Natural killer cell (primary cell): ENCODE results near the gene POLD4. TPM values are rescaled to one million over a fixed set of nuclear protein-coding genes. Genes with fewer than 3 reads are reported as not detected.

ENCODE experiments used
- ATAC-seq, 3 donors: fragments of 150-1000 bp in 2 of 3; fragments of 200-7000 bp in 1 of 3; cut with Tn5 transposase; 1 replicate in 1 of 3; 2 replicates in 2 of 3; pipeline ENCODE4 v1.10.0; 2021; ENCODE audit warnings: mild to moderate bottlenecking in 2 of 3, moderate library complexity in 2 of 3
- DNase-seq, 2 donors: peaks; one replicate each; pipeline versions ENCODE4 v3.0.0 to v3.0.0-alpha.2; 2013 to 2021; ENCODE audit warnings: mixed read lengths in 1 of 2
- H3K27ac ChIP-seq: one replicate; pipeline ENCODE4 v1.5.1; 2013; ENCODE audit warnings: mild to moderate bottlenecking, low read length
- H3K27me3 ChIP-seq: one replicate; pipeline ENCODE4 v1.6.1; 2013; ENCODE audit warnings: low read length; ENCODE audit not compliant: control insufficient read depth, insufficient read depth
- H3K36me3 ChIP-seq: one replicate; pipeline ENCODE4 v1.6.1; 2013; ENCODE audit warnings: low read length; ENCODE audit not compliant: control insufficient read depth, insufficient read depth
- H3K4me1 ChIP-seq: one replicate; pipeline ENCODE4 v1.6.1; 2013; ENCODE audit warnings: low read length; ENCODE audit not compliant: control insufficient read depth, insufficient read depth
- H3K4me3 ChIP-seq: one replicate; pipeline ENCODE4 v1.5.1; 2013; ENCODE audit warnings: low read length
- H3K9me3 ChIP-seq: one replicate; pipeline ENCODE4 v1.6.1; 2013; ENCODE audit warnings: low read length; ENCODE audit not compliant: control insufficient read depth, insufficient read depth
- H3K27ac Mint-ChIP-seq, 2 donors: one replicate each; pipeline ENCODE4 v1.8.0; 2022; ENCODE audit warnings: mild to moderate bottlenecking in 2 of 2, mixed read lengths in 2 of 2, moderate library complexity in 1 of 2
- H3K27me3 Mint-ChIP-seq, 2 donors: one replicate each; pipeline ENCODE4 v1.8.0; 2022; ENCODE audit warnings: low read depth in 2 of 2, mixed read lengths in 2 of 2
- H3K36me3 Mint-ChIP-seq: one replicate; pipeline ENCODE4 v1.8.0; 2022; ENCODE audit warnings: mixed read lengths
- H3K4me1 Mint-ChIP-seq, 2 donors: one replicate each; pipeline ENCODE4 v1.8.0; 2022; ENCODE audit warnings: mixed read lengths in 2 of 2
- H3K4me3 Mint-ChIP-seq: one replicate; pipeline ENCODE4 v1.8.0; 2022; ENCODE audit warnings: mild to moderate bottlenecking, moderate library complexity, mixed read lengths
- H3K9me3 Mint-ChIP-seq, 2 donors: one replicate each; pipeline ENCODE4 v1.8.0; 2022; ENCODE audit warnings: mixed read lengths in 2 of 2
- CTCF ChIP-seq: fragments of 200-600 bp; IDR thresholded peaks from one replicate; pipeline ENCODE4 v1.8.0; 2022; ENCODE audit warnings: antibody characterized with exemption
- WGBS: methylation state at CpG from one replicate; pipeline ENCODE4 v1.1.7; 2013; ENCODE audit warnings: missing lambda C conversion rate; ENCODE audit not compliant: insufficient coverage; 5-methylcytosine and 5-hydroxymethylcytosine counted together
- intact Hi-C: fragments of 100-400 bp; cut with micrococcal nuclease; formaldehyde crosslinking; loops from one replicate; pipeline ENCODE4 v1.14.2; 2022
- total RNA-seq, 4 donors: library from RNA; stranded (reverse); fragments of 120-200 nt in 1 of 4; gene quantifications; one replicate each; pipeline versions ENCODE4 v1.2.3 to v1.2.4, GENCODE V29; 2013 to 2022

POLD4 gene
- total RNA-seq, 3 donors from 2014 or later (not counting 1 experiment from before 2014, with no cell fraction given) = 45.8 to 63.7 (median 60.5) TPM

GRCh38 chr11:67301951-67302516 is 51.3 kb downstream of the POLD4 start:
- 96% methylated on average over 15 of the region's 15 CpGs for WGBS
- Mint-ChIP-seq H3K9me3 (no peaks in the 10 kb centered on the region), H3K27me3 (no peaks in the 10 kb centered on the region), H3K36me3 (peaks cover 3% of the 10 kb centered on the region), H3K4me1 (peaks cover 13 to 25% of the 10 kb centered on the region in 2 donors), H3K27ac (peak overlapping the region; percentile 54 to 82), H3K4me3 (peak overlapping the region; percentile 79)
- no peaks in the 10 kb centered on the region for H3K27me3 ChIP-seq
- TF ChIP-seq CTCF = no peak
- intact Hi-C loops = loop anchor here (2.0 kb wide), 1 partner anchor 13 kb away; the partner anchor contains the start of gene ANKRD13D
- peaks cover 25% of the 10 kb centered on the region for H3K4me1 ChIP-seq
- ATAC-seq (no peak), DNase-seq (no peak)
- peak overlapping the region; percentile 43 for H3K27ac ChIP-seq
- H3K36me3 ChIP-seq = peaks cover 38% of the 10 kb centered on the region
- no peak overlapping the region for H3K4me3 ChIP-seq
- no peaks in the 10 kb centered on the region for H3K9me3 ChIP-seq

DNA sequence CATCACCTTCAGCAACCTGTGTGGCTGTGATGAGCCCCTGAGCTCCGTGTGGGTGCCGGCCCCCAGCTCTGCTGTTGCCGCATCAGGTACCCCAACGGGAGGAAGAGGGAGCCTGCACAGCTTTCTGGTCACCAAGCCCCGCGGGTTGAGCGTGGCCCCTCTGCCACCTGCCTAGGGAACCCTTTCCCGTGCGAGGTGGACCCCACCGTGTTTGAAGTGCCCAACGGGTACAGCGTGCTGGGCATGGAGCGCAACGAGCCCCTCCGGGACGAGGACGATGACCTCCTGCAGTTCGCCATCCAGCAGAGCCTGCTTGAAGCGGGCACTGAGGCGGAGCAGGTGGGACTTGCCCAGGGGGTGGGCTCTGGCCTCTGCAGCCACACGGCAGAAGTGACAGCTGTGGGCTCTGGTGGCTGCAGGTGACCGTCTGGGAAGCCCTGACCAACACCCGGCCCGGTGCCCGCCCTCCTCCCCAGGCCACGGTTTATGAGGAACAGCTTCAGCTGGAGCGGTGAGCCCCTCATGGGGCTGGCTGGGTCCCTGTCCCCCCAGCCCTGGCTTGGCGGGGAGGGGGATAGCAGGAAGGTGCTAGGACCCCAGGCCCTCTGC is 51.9 kb downstream of the POLD4 start:
- Mint-ChIP-seq H3K4me1 (peaks cover 17 to 25% of the 10 kb centered on the region in 2 donors), H3K27ac (peak overlapping the region in 1 of 2 donors; percentile 82), H3K9me3 (no peaks in the 10 kb centered on the region), H3K27me3 (no peaks in the 10 kb centered on the region), H3K4me3 (no peak overlapping the region), H3K36me3 (peaks cover 9% of the 10 kb centered on the region)
- no peak overlapping the region for H3K27ac ChIP-seq
- H3K9me3 ChIP-seq = no peaks in the 10 kb centered on the region
- DNase-seq = no peak
- 96% methylated on average over 28 of the region's 28 CpGs for WGBS
- H3K27me3 ChIP-seq = no peaks in the 10 kb centered on the region
- H3K4me3 ChIP-seq = no peak overlapping the region
- no peak for ATAC-seq
- intact Hi-C loops = no loop called here
- peaks cover 42% of the 10 kb centered on the region for H3K36me3 ChIP-seq
- H3K4me1 ChIP-seq = peaks cover 25% of the 10 kb centered on the region
- TF ChIP-seq CTCF = no peak

Other genes with a start within 250 kb of the POLD4 start
- 100 to 1,000 TPM; 268 to 312 (median 283) TPM for gene KDM2A, start 234.3 kb downstream of the POLD4 start, total RNA-seq
- 100 to 1,000 TPM; 390 to 482 (median 441) TPM for gene GRK2, start 87.1 kb downstream of the POLD4 start, total RNA-seq
- gene ANKRD13D, start 64.2 kb downstream of the POLD4 start, total RNA-seq = 100 to 1,000 TPM; 212 to 316 (median 231) TPM
- gene SSH3, start 50.0 kb downstream of the POLD4 start, total RNA-seq = 10 to 100 TPM; 34.3 to 42.7 (median 38.1) TPM
- gene CLCF1, start 20.1 kb upstream of the POLD4 start, total RNA-seq = 10 to 100 TPM in 2 of 3 donors, 1 to 10 TPM in 1; 9.8 to 13.4 (median 10.3) TPM
- gene RAD9A, start 38.4 kb upstream of the POLD4 start, total RNA-seq = 10 to 100 TPM; 30.2 to 47.1 (median 37.3) TPM
- gene PPP1CA, start 48.3 kb upstream of the POLD4 start, total RNA-seq = 100 to 1,000 TPM; 222 to 245 (median 233) TPM
- 100 to 1,000 TPM; 314 to 359 (median 342) TPM for gene TBC1D10C, start 50.5 kb upstream of the POLD4 start, total RNA-seq
- 10 to 100 TPM; 25.0 to 29.0 (median 25.0) TPM for gene CARNS1, start 62.1 kb upstream of the POLD4 start, total RNA-seq
- gene RPS6KB2, start 74.9 kb upstream of the POLD4 start, total RNA-seq = 10 to 100 TPM; 81.0 to 89.6 (median 84.6) TPM
- gene PTPRCAP, start 84.1 kb upstream of the POLD4 start, total RNA-seq = 100 to 1,000 TPM; 240 to 301 (median 269) TPM
- 10 to 100 TPM in 2 of 3 donors, 1 to 10 TPM in 1; 9.7 to 16.2 (median 15.0) TPM for gene CORO1B, start 89.9 kb upstream of the POLD4 start, total RNA-seq
- under 1 TPM in 1 of 3 donors, not detected in 2; 0.25 TPM for gene GPR152, start 99.2 kb upstream of the POLD4 start, total RNA-seq
- gene CABP4, start 101.8 kb upstream of the POLD4 start, total RNA-seq = 10 to 100 TPM; 12.9 to 22.8 (median 21.3) TPM
- 10 to 100 TPM; 57.8 to 65.7 (median 61.2) TPM for gene TMEM134, start 115.7 kb upstream of the POLD4 start, total RNA-seq
- 100 to 1,000 TPM in 1 of 3 donors, 10 to 100 TPM in 2; 93.3 to 113 (median 98.1) TPM for gene AIP, start 129.5 kb upstream of the POLD4 start, total RNA-seq
- 100 to 1,000 TPM in 2 of 3 donors, 10 to 100 TPM in 1; 99.9 to 135 (median 123) TPM for gene PITPNM1, start 151.8 kb upstream of the POLD4 start, total RNA-seq
- gene CDK2AP2, start 154.6 kb upstream of the POLD4 start, total RNA-seq = 10 to 100 TPM; 57.9 to 67.7 (median 65.5) TPM
- gene CABP2, start 169.9 kb upstream of the POLD4 start, total RNA-seq = not detected
- gene GSTP1, start 230.3 kb upstream of the POLD4 start, total RNA-seq = 100 to 1,000 TPM; 172 to 218 (median 212) TPM